AG04449 (cell line): Measurements from ENCODE around the gene FOXN3.

Experiments
- CTCF ChIA-PET: fragments of 350-600 bp; formaldehyde crosslinking; extraction: SDS; loops from one replicate; lab custom pipeline; 2021; ENCODE audit warnings: antibody characterized with exemption; lab: Yijun Ruan, JAX
- POLR2A ChIA-PET: fragments of 400-600, 350-600 bp; formaldehyde crosslinking; extraction: SDS; loops from one replicate; lab custom pipeline; 2020; ENCODE audit warnings: antibody characterized with exemption, inconsistent platforms; lab: Yijun Ruan, JAX
- DNase-seq: peaks from one replicate; pipeline ENCODE4 v3.0.0-alpha.2; 2010; ENCODE audit warnings: low read depth, low spot score
- H3K4me3 ChIP-seq: 2 replicates; pipeline ENCODE4 v1.5.1; 2011; ENCODE audit warnings: low read depth, mild to moderate bottlenecking, control low read depth, low read length
- CTCF ChIP-seq: IDR thresholded peaks from one replicate; pipeline ENCODE4 v1.5.1; 2011; ENCODE audit warnings: mild to moderate bottlenecking, moderate library complexity, low read length, control low read depth, inconsistent platforms; ENCODE audit not compliant: insufficient read depth; ENCODE audit errors: missing control alignments

FOXN3 gene

GRCh38 chr14:89428546-89429198 lies 11.6 kb upstream of the FOXN3 start:
- CTCF ChIA-PET = interaction anchor here (0.8 to 1.1 kb wide), 3 partner anchors 11 to 471 kb away, joined by 3 read pairs; no protein-coding TSS in a partner anchor
- TF ChIP-seq CTCF = no peak
- no peak overlapping the region for H3K4me3 ChIP-seq
- DNase-seq = no peak
- POLR2A ChIA-PET = interaction anchor here (0.7 to 1.1 kb wide), 2 partner anchors 13 to 388 kb away, joined by 3 read pairs; no protein-coding TSS in a partner anchor

- ChIA-PET POLR2A (interaction anchor here (1.1 kb wide), 1 partner anchor 13 kb away, joined by 3 read pairs; no protein-coding TSS in a partner anchor), CTCF (interaction anchor here (1.0 to 1.1 kb wide), 2 partner anchors 10 to 16 kb away, joined by 3 read pairs; no protein-coding TSS in a partner anchor)
- DNase-seq = no peak
- TF ChIP-seq CTCF = no peak
- H3K4me3 ChIP-seq = no peak overlapping the region
Observed at GRCh38 chr14:89428173-89428523, 11.1 kb upstream of the FOXN3 start.

GRCh38 chr14:89427426-89428172 lies 10.6 kb upstream of the FOXN3 start:
- ChIA-PET POLR2A (interaction anchor here (1.1 kb wide), 1 partner anchor 12 kb away, joined by 3 read pairs; no protein-coding TSS in a partner anchor), CTCF (interaction anchor here (1.0 to 1.1 kb wide), 2 partner anchors 10 to 17 kb away, joined by 3 read pairs; no protein-coding TSS in a partner anchor)
- no peak for TF ChIP-seq CTCF
- no peak overlapping the region for H3K4me3 ChIP-seq
- DNase-seq = no peak

DNA sequence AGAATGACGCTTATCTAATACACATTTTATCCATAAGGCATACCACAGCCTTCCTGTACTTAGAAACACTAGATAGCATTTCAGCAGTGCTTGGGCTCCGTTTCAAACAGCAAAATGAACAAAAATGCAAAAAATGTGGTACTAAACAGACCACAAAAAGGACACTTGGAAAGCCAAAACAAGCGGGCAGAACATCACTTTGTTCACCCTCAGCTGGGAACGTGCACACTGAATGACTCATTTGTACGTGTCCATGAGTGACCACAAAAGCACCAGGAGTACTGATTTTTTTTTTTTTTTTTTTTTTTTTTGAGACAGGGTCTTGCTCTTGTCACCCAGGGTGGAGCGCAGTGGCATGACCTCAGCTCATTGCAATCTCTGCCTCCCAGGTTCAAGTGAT lies 8.9 kb upstream of the FOXN3 start:
- CTCF ChIA-PET = no interaction called here
- POLR2A ChIA-PET = interaction anchor here (0.7 to 0.9 kb wide), 2 partner anchors 8 to 25 kb away, joined by 3 to 4 read pairs; no protein-coding TSS in a partner anchor
- no peak for TF ChIP-seq CTCF
- no peak overlapping the region for H3K4me3 ChIP-seq
- peak; percentile 94 for DNase-seq

GRCh38 chr14:89424241-89424640 lies 7.2 kb upstream of the FOXN3 start:
- CTCF ChIA-PET = interaction anchor here (0.6 kb wide), 1 partner anchor 496 kb away, joined by 3 read pairs; no protein-coding TSS in a partner anchor
- POLR2A ChIA-PET = no interaction called here
- no peak for DNase-seq
- TF ChIP-seq CTCF = no peak
- no peak overlapping the region for H3K4me3 ChIP-seq

DNA sequence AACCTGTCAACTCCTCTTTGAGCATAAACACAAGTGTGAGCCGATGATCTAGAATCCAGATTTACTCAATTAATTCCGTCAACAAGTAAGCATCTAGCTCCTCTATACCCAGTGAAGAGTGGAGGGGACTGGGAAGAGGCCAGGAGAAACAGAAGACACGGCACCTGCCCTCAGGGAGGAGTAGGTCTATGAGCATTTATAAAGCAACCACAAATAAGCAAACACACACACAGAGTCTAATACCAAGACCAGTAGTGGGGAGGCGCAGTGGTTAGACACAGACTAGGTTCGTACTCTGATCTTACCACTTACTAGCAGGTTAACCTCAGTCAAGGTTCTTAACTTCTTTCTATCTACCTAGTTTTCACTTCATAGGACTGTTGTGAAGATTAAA lies 5.9 kb upstream of the FOXN3 start:
- H3K4me3 ChIP-seq = no peak overlapping the region
- ChIA-PET POLR2A (no interaction called here), CTCF (no interaction called here)
- TF ChIP-seq CTCF = no peak
- DNase-seq = no peak
